Measurements from ENCODE around the gene CBX1.

- TF ChIP-seq CTCF (IDR thresholded peaks at IDR 0.05), result no peak
- no peak for TF ChIP-seq POLR2A (IDR thresholded peaks at IDR 0.05)
Measured at GRCh38 chr17:48123776-48124388, 22.6 kb upstream of the CBX1 start.

All from vagina (tissue), 2 donors.